G401 (cell line): ENCODE data around the gene SNCAIP. TPM values are rescaled to one million over a fixed set of nuclear protein-coding genes. Genes with fewer than 3 reads are reported as not detected.

Source experiments
- DNase-seq: peaks from one replicate; pipeline ENCODE4 v3.0.0-alpha.2; 2015; ENCODE audit warnings: low spot score
- in situ Hi-C: cut with HindIII; loops from 2 replicates; pipeline ENCODE4 v1.10.0; 2016; ENCODE audit warnings: low sequenced_read_pairs, mixed read lengths
- total RNA-seq: library from RNA; depleted of rRNA; stranded (reverse); fragments of >200 nt; shearing (Covaris generic); gene quantifications from 2 replicates; pipeline ENCODE4 v1.2.3, GENCODE V29; 2014

The SNCAIP gene
- total RNA-seq, 1 experiment from 2014 or later, result not detected

GRCh38 chr5:122312591-122313406 lies 762 bp downstream of the SNCAIP start:
- in situ Hi-C loops, result no loop called here

GRCh38 chr5:122314036-122314435 lies 2.0 kb downstream of the SNCAIP start:
- DNase-seq, result no peak
- in situ Hi-C loops, result no loop called here

More at GRCh38 chr5:122312591-122313406, 762 bp downstream of the SNCAIP start:
- DNase-seq, result peak; percentile 77

- DNase-seq, result no peak
These were observed 3.5 kb downstream of the SNCAIP start for GRCh38 chr5:122315521-122315920.

GRCh38 chr5:122316656-122317055 lies 4.6 kb downstream of the SNCAIP start:
- in situ Hi-C loops, result no loop called here
- no peak for DNase-seq

More at GRCh38 chr5:122315521-122315920, 3.5 kb downstream of the SNCAIP start:
- in situ Hi-C loops, result no loop called here

- DNase-seq, result no peak
- in situ Hi-C loops, result no loop called here
These were observed 7.9 kb downstream of the SNCAIP start for GRCh38 chr5:122319897-122320296.

GRCh38 chr5:122321921-122322320 lies 9.9 kb downstream of the SNCAIP start:
- in situ Hi-C loops, result no loop called here
- no peak for DNase-seq

- in situ Hi-C loops, result no loop called here
- DNase-seq, result no peak
These were observed 10.9 kb downstream of the SNCAIP start for GRCh38 chr5:122322801-122323548.

- in situ Hi-C loops, result no loop called here
- no peak for DNase-seq
These were observed 11.7 kb downstream of the SNCAIP start for GRCh38 chr5:122323738-122324137.

- in situ Hi-C loops, result no loop called here
- no peak for DNase-seq
These were observed 15.1 kb downstream of the SNCAIP start for GRCh38 chr5:122327110-122327509.

GRCh38 chr5:122330881-122331280 lies 18.8 kb downstream of the SNCAIP start:
- DNase-seq, result peak; percentile 79
- in situ Hi-C loops, result no loop called here

GRCh38 chr5:122332599-122333555 lies 20.8 kb downstream of the SNCAIP start:
- in situ Hi-C loops, result no loop called here
- DNase-seq, result no peak

- in situ Hi-C loops, result no loop called here
- no peak for DNase-seq
These were observed 21.5 kb downstream of the SNCAIP start for GRCh38 chr5:122333564-122333963.

- DNase-seq, result no peak
- in situ Hi-C loops, result no loop called here
These were observed 27.6 kb downstream of the SNCAIP start for GRCh38 chr5:122339591-122339990.

GRCh38 chr5:122341087-122341486 lies 29.1 kb downstream of the SNCAIP start:
- no peak for DNase-seq
- in situ Hi-C loops, result no loop called here

GRCh38 chr5:122342256-122342655 lies 30.2 kb downstream of the SNCAIP start:
- no peak for DNase-seq
- in situ Hi-C loops, result no loop called here

- in situ Hi-C loops, result no loop called here
- DNase-seq, result no peak
These were observed 35.0 kb downstream of the SNCAIP start for GRCh38 chr5:122346897-122347581.

GRCh38 chr5:122350496-122350895 lies 38.5 kb downstream of the SNCAIP start:
- in situ Hi-C loops, result no loop called here
- no peak for DNase-seq

- no peak for DNase-seq
These were observed 39.5 kb downstream of the SNCAIP start for GRCh38 chr5:122351416-122352157.

More at GRCh38 chr5:122351416-122352157, 39.5 kb downstream of the SNCAIP start:
- in situ Hi-C loops, result no loop called here
